Fibroblast of skin of right quadriceps (primary cell): ENCODE measurements around the gene HDAC10.

ENCODE experiments used
- DNase-seq: peaks from one replicate; pipeline ENCODE4 v3.0.0-alpha.2; 2013

The HDAC10 gene

GRCh38 chr22:50269573-50269969 is 18.5 kb upstream of the HDAC10 start:
- no peak for DNase-seq

- DNase-seq = no peak
These were observed 17.6 kb upstream of the HDAC10 start for GRCh38 chr22:50268655-50269113.

- DNase-seq = peak; percentile 54
These were observed 16.7 kb upstream of the HDAC10 start for GRCh38 chr22:50267591-50268390.

GRCh38 chr22:50266994-50267393 is 15.9 kb upstream of the HDAC10 start:
- no peak for DNase-seq

- DNase-seq = no peak
These were observed 14.0 kb upstream of the HDAC10 start for GRCh38 chr22:50264946-50265669.

GRCh38 chr22:50264104-50264745 is 13.2 kb upstream of the HDAC10 start:
- no peak for DNase-seq

- DNase-seq = no peak
These were observed 12.0 kb upstream of the HDAC10 start for GRCh38 chr22:50262973-50263617.

GRCh38 chr22:50262460-50262911 is 11.4 kb upstream of the HDAC10 start:
- no peak for DNase-seq

- no peak for DNase-seq
These were observed 10.8 kb upstream of the HDAC10 start, which contains the start of gene MAPK12 for GRCh38 chr22:50261615-50262459. Gene MAPK12 (minus strand): TSS chr22:50261683. CDS start chr22:50261509, 174 bp downstream.

GRCh38 chr22:50260801-50261614 is 9.9 kb upstream of the HDAC10 start:
- DNase-seq = peak; percentile 47

GRCh38 chr22:50260434-50260800 is 9.4 kb upstream of the HDAC10 start:
- DNase-seq = no peak

- DNase-seq = no peak
These were observed 8.2 kb upstream of the HDAC10 start for GRCh38 chr22:50259302-50259701.

- no peak for DNase-seq
These were observed 7.6 kb upstream of the HDAC10 start for GRCh38 chr22:50258361-50259292.

GRCh38 chr22:50257451-50258360 is 6.6 kb upstream of the HDAC10 start:
- DNase-seq = no peak

- no peak for DNase-seq
These were observed 6.0 kb upstream of the HDAC10 start for GRCh38 chr22:50257041-50257440.

- DNase-seq = no peak
These were observed 5.3 kb upstream of the HDAC10 start for GRCh38 chr22:50256258-50256862.

GRCh38 chr22:50255607-50256006 is 4.5 kb upstream of the HDAC10 start:
- no peak for DNase-seq

- DNase-seq = no peak
These were observed 4.0 kb upstream of the HDAC10 start for GRCh38 chr22:50255099-50255498.
